ENCODE results near the gene GLRA1.

GLRA1 gene

GRCh38 chr5:151772846-151773561, 151.6 kb downstream of the GLRA1 start:
- peak; percentile 61 for DNase-seq (ENCODE audit: low read depth)
